GM13976 (cell line): ENCODE data around the gene APH1B.

Experiments used
- DNase-seq: peaks from one replicate; pipeline ENCODE4 v3.0.0; 2012; ENCODE audit warnings: low spot score
- in situ Hi-C: fragments of 300-500 bp; cut with MboI; formaldehyde crosslinking; loops from one replicate; pipeline ENCODE4 v1.12.0; 2022; ENCODE audit warnings: low sequenced_read_pairs, mixed read lengths, inconsistent platforms; ENCODE audit not compliant: unreplicated experiment
- TF ChIP-seq, protein P1 (sequence below): IDR thresholded peaks from 2 replicates; pipeline ENCODE4 v1.5.1; 2012; ENCODE audit warnings: borderline replicate concordance, mild to moderate bottlenecking; ENCODE audit not compliant: insufficient read depth; ENCODE audit errors: extremely low read depth, missing control alignments, control extremely low read depth

Gene APH1B

GRCh38 chr15:63299943-63300575 is 22.7 kb downstream of the APH1B start:
- no peak for DNase-seq
- in situ Hi-C loops, result loop anchor here (25.0 kb wide), 1 partner anchor 312 kb away; no protein-coding TSS in a partner anchor
- TF ChIP-seq, protein P1, sequence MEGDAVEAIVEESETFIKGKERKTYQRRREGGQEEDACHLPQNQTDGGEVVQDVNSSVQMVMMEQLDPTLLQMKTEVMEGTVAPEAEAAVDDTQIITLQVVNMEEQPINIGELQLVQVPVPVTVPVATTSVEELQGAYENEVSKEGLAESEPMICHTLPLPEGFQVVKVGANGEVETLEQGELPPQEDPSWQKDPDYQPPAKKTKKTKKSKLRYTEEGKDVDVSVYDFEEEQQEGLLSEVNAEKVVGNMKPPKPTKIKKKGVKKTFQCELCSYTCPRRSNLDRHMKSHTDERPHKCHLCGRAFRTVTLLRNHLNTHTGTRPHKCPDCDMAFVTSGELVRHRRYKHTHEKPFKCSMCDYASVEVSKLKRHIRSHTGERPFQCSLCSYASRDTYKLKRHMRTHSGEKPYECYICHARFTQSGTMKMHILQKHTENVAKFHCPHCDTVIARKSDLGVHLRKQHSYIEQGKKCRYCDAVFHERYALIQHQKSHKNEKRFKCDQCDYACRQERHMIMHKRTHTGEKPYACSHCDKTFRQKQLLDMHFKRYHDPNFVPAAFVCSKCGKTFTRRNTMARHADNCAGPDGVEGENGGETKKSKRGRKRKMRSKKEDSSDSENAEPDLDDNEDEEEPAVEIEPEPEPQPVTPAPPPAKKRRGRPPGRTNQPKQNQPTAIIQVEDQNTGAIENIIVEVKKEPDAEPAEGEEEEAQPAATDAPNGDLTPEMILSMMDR, result no peak

DNA sequence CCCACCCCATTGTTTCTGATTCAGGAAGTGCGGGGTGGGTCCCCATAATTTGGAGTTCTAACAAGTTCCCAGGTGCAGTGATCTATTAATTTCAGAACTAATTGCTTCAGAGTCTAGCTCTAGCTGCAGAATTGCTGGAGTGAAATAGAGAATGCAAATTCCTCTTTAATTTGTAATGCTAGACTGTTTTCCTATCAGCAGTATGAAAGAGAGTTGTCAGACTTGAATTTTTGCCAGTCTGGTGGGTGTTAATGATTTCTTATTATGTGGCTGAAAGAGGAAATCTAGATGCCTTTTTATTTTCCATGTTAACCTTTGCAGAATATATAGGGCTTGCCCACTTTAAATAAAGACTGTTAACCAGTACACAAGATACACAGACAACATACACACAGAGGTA is 23.7 kb downstream of the APH1B start:
- TF ChIP-seq, protein P1, result no peak
- in situ Hi-C loops, result no loop called here
- no peak for DNase-seq

GRCh38 chr15:63305260-63305659 is 27.9 kb downstream of the APH1B start:
- DNase-seq, result no peak
- in situ Hi-C loops, result no loop called here
- TF ChIP-seq, protein P1, result no peak

GRCh38 chr15:63306492-63307073 is 29.2 kb downstream of the APH1B start:
- DNase-seq, result no peak
- TF ChIP-seq, protein P1, result no peak
- in situ Hi-C loops, result no loop called here

DNA sequence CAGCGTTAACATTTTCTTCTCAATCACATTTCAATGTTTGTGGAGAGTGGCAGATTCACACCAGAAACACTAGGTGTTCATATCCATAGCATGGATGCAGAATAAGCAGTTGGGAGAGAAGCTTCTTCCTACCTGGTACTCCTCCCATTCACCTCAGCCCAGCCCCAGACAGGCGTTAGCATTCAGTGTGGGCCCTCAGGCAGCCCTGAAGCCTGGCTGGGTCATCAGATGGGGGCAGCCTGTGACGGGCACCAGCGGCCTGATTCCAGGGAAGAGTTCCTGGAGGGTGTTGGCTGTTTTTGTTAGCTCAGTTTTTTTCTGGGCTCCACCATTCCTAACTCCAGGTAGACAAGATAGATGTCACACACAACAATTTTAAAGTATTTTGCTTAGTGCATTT is 31.1 kb downstream of the APH1B start:
- DNase-seq, result no peak
- TF ChIP-seq, protein P1, result no peak
- in situ Hi-C loops, result no loop called here

- in situ Hi-C loops, result no loop called here
- TF ChIP-seq, protein P1, result no peak
- no peak for DNase-seq
These were observed 31.5 kb downstream of the APH1B start for GRCh38 chr15:63308947-63309346.
